Endothelial cell (in vitro differentiated cells): Measurements from ENCODE around the gene PCYOX1L. TPM values are rescaled to one million over a fixed set of nuclear protein-coding genes. Genes with fewer than 3 reads are reported as not detected.
A peak's percentile ranks its signal among the peaks of the same experiment; 100 is the strongest.

Experiments used
- DNase-seq: peaks from one replicate; pipeline ENCODE4 v3.0.0; 2021; ENCODE audit warnings: low spot score
- H3K27ac Mint-ChIP-seq: one replicate; pipeline ENCODE4 v1.8.0; 2021; ENCODE audit warnings: mixed read lengths, inconsistent platforms; ENCODE audit not compliant: unreplicated experiment
- H3K27me3 Mint-ChIP-seq: one replicate; pipeline ENCODE4 v1.8.0; 2021; ENCODE audit warnings: mild to moderate bottlenecking, moderate library complexity, mixed read lengths, inconsistent platforms; ENCODE audit not compliant: unreplicated experiment
- H3K36me3 Mint-ChIP-seq: one replicate; pipeline ENCODE4 v1.8.0; 2021; ENCODE audit warnings: mild to moderate bottlenecking, low read depth, mixed read lengths, inconsistent platforms; ENCODE audit not compliant: unreplicated experiment
- H3K4me1 Mint-ChIP-seq: one replicate; pipeline ENCODE4 v1.8.0; 2021; ENCODE audit warnings: mild to moderate bottlenecking, mixed read lengths, inconsistent platforms; ENCODE audit not compliant: unreplicated experiment
- H3K4me3 Mint-ChIP-seq: one replicate; pipeline ENCODE4 v1.8.0; 2021; ENCODE audit warnings: mild to moderate bottlenecking, mixed read lengths, inconsistent platforms; ENCODE audit not compliant: unreplicated experiment
- H3K9me3 Mint-ChIP-seq: one replicate; pipeline ENCODE4 v1.8.0; 2021; ENCODE audit warnings: mixed read lengths, inconsistent platforms; ENCODE audit not compliant: unreplicated experiment
- CTCF ChIP-seq: fragments of 200-600 bp; sonication (generic); IDR thresholded peaks from one replicate; pipeline ENCODE4 v1.5.0; 2021; ENCODE audit warnings: antibody characterized with exemption; ENCODE audit not compliant: unreplicated experiment
- total RNA-seq: library from RNA; stranded (reverse); fragmentation: NEBNext Ultra II Directional; extraction: Animal tissue kit (Norgen Biotek cat#: 25700); gene quantifications from one replicate; pipeline ENCODE4 v1.2.1, GENCODE V29; 2021; ENCODE audit not compliant: unreplicated experiment

PCYOX1L gene
- total RNA-seq, 1 donor from 2014 or later, result 18.3 TPM

GRCh38 chr5:149358868-149359495, 1.1 kb downstream of the PCYOX1L start:
- Mint-ChIP-seq H3K4me1 (peaks cover 15% of the 10 kb centered on the region), H3K27ac (peak overlapping the region; percentile 48), H3K27me3 (peaks cover 5% of the 10 kb centered on the region), H3K4me3 (peak overlapping the region; percentile 95), H3K9me3 (no peaks in the 10 kb centered on the region), H3K36me3 (peaks cover 11% of the 10 kb centered on the region)
- no peak for DNase-seq
- TF ChIP-seq CTCF, result no peak

GRCh38 chr5:149360272-149360671, 2.4 kb downstream of the PCYOX1L start:
- H3K27ac Mint-ChIP-seq, result no peak overlapping the region
- H3K9me3 Mint-ChIP-seq, result no peaks in the 10 kb centered on the region
- peaks cover 2% of the 10 kb centered on the region for H3K36me3 Mint-ChIP-seq
- no peak overlapping the region for H3K4me3 Mint-ChIP-seq
- TF ChIP-seq CTCF, result no peak
- peaks cover 15% of the 10 kb centered on the region for H3K4me1 Mint-ChIP-seq
- no peak for DNase-seq
- H3K27me3 Mint-ChIP-seq, result peaks cover 8% of the 10 kb centered on the region

GRCh38 chr5:149362541-149362940, 4.7 kb downstream of the PCYOX1L start:
- Mint-ChIP-seq H3K4me3 (no peak overlapping the region), H3K9me3 (no peaks in the 10 kb centered on the region), H3K4me1 (peaks cover 15% of the 10 kb centered on the region), H3K27ac (no peak overlapping the region), H3K27me3 (peaks cover 9% of the 10 kb centered on the region), H3K36me3 (peaks cover 3% of the 10 kb centered on the region)
- no peak for DNase-seq
- no peak for TF ChIP-seq CTCF

GRCh38 chr5:149363358-149363757, 5.5 kb downstream of the PCYOX1L start:
- peaks cover 9% of the 10 kb centered on the region for H3K27me3 Mint-ChIP-seq
- H3K9me3 Mint-ChIP-seq, result no peaks in the 10 kb centered on the region
- DNase-seq, result no peak
- H3K4me3 Mint-ChIP-seq, result no peak overlapping the region
- peaks cover 12% of the 10 kb centered on the region for H3K4me1 Mint-ChIP-seq
- H3K27ac Mint-ChIP-seq, result no peak overlapping the region
- TF ChIP-seq CTCF, result no peak
- H3K36me3 Mint-ChIP-seq, result peaks cover 3% of the 10 kb centered on the region

- DNase-seq, result no peak
- H3K4me3 Mint-ChIP-seq, result no peak overlapping the region
- no peak overlapping the region for H3K27ac Mint-ChIP-seq
- peaks cover 3% of the 10 kb centered on the region for H3K36me3 Mint-ChIP-seq
- H3K4me1 Mint-ChIP-seq, result peaks cover 8% of the 10 kb centered on the region
- no peaks in the 10 kb centered on the region for H3K9me3 Mint-ChIP-seq
- TF ChIP-seq CTCF, result no peak
- peaks cover 9% of the 10 kb centered on the region for H3K27me3 Mint-ChIP-seq
Measured at GRCh38 chr5:149363936-149364335, 6.1 kb downstream of the PCYOX1L start.
